ENCODE data around the gene SOST. TPM values are rescaled to one million over a fixed set of nuclear protein-coding genes. Genes with fewer than 3 reads are reported as not detected.

SOST gene
- total RNA-seq, 1 donor from 2014 or later: not detected

DNA sequence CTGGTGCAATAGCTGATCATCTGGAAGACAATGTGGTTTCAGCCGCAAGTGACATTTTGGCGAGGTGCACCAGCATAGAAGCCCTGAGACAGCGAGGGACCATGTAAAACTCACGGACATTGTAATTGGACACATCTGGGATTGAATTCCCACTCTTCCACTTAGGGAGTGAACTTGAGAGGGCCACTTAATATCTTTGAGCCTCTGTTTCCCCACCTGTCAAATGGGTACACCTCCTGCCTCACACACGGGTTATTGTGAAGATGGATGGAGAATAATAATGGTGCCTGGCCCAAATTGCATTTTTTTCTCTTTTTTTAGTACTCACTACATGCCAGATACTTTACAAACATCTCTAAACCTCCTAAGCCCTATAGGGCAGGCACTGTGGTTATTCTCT is 51.4 kb downstream of the SOST start:
- DNase-seq (ENCODE audit: low read depth): no peak

DNA sequence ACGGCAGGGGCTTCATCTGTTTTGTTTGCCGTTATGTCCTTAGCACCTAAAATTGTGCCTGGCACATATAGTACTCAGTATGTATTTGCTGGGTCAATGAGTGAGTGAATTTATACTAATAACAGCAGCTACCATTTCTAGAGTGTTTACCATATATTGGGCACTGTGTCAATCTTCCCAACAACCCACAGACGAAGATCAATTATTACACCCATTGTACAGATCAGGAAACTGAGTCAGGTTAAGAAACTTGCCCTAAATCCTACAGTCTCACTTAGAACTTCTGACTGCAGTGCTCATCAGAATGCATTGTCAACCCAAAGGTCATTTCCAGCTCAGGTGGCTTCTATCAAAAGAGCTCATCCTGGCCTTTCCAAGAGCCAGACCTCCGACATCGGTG is 52.4 kb downstream of the SOST start:
- DNase-seq (ENCODE audit: low read depth): no peak

Other genes with a start within 250 kb of the SOST start
- 1.9 and 5.7 TPM in 2 replicates for gene ETV4, start 212.5 kb downstream of the SOST start, total RNA-seq
- 11.1 TPM in 1 of 2 replicates, not detected in the other for gene MEOX1, start 96.9 kb downstream of the SOST start, total RNA-seq
- 96.0 and 132 TPM in 2 replicates for gene DUSP3, start 20.2 kb upstream of the SOST start, total RNA-seq
- under 0.01 TPM in 1 of 2 replicates, not detected in the other for gene CFAP97D1, start 21.6 kb upstream of the SOST start, total RNA-seq
- gene MPP3, start 74.4 kb upstream of the SOST start, total RNA-seq: 6.8 and 8.5 TPM in 2 replicates
- gene CD300LG, start 88.4 kb upstream of the SOST start, total RNA-seq: not detected in 2 replicates
- gene MPP2, start 148.7 kb upstream of the SOST start, total RNA-seq: 1.7 and 3.6 TPM in 2 replicates
- gene PPY, start 183.7 kb upstream of the SOST start, total RNA-seq: not detected in 2 replicates
- gene PYY, start 195.1 kb upstream of the SOST start, total RNA-seq: not detected in 2 replicates
- gene NAGS, start 245.8 kb upstream of the SOST start, total RNA-seq: 1.2 and 6.1 TPM in 2 replicates